Activated naive CD4-positive, alpha-beta T cell treated with anti-CD3 and anti-CD28 coated beads for 36 hours (primary cell): ENCODE results near the gene SCMH1. TPM values are rescaled to one million over a fixed set of nuclear protein-coding genes. Genes with fewer than 3 reads are reported as not detected.
"Not testable (repeated sequence)": the region's sequence is repeated elsewhere in the genome, so short reads cannot be mapped to it uniquely, and the experiment has no call there.

Experiments used
- CTCF ChIA-PET: fragments of 350-600 bp; sonication (Branson Sonifier 250); formaldehyde crosslinking; loops from one replicate; lab custom pipeline; 2021; ENCODE audit warnings: antibody characterized with exemption; lab: Charles Lee
- DNase-seq: peaks from one replicate; pipeline ENCODE4 v3.0.0-alpha.2; 2020
- H3K27ac Mint-ChIP-seq: one replicate; pipeline ENCODE4 v1.8.0; 2021; ENCODE audit warnings: mild to moderate bottlenecking, mixed read lengths
- H3K27me3 Mint-ChIP-seq: one replicate; pipeline ENCODE4 v1.8.0; 2021; ENCODE audit warnings: low read depth, mixed read lengths
- H3K36me3 Mint-ChIP-seq: one replicate; pipeline ENCODE4 v1.8.0; 2021; ENCODE audit warnings: low read depth, mixed read lengths
- H3K4me1 Mint-ChIP-seq: one replicate; pipeline ENCODE4 v1.8.0; 2021; ENCODE audit warnings: low read depth, mixed read lengths
- H3K4me3 Mint-ChIP-seq: one replicate; pipeline ENCODE4 v1.8.0; 2021; ENCODE audit warnings: mild to moderate bottlenecking, moderate library complexity, mixed read lengths
- H3K9me3 Mint-ChIP-seq: one replicate; pipeline ENCODE4 v1.8.0; 2021; ENCODE audit warnings: mixed read lengths
- intact Hi-C: fragments of 100-400 bp; cut with micrococcal nuclease; formaldehyde crosslinking; loops from one replicate; pipeline ENCODE4 v1.15.1; 2023
- total RNA-seq, 2 experiments: library from RNA; stranded (reverse); gene quantifications; one replicate each; pipeline ENCODE4 v1.2.3, GENCODE V29; 2021

The SCMH1 gene
- total RNA-seq, 2 experiments from 2014 or later, result 17.8 to 20.7 TPM

DNA sequence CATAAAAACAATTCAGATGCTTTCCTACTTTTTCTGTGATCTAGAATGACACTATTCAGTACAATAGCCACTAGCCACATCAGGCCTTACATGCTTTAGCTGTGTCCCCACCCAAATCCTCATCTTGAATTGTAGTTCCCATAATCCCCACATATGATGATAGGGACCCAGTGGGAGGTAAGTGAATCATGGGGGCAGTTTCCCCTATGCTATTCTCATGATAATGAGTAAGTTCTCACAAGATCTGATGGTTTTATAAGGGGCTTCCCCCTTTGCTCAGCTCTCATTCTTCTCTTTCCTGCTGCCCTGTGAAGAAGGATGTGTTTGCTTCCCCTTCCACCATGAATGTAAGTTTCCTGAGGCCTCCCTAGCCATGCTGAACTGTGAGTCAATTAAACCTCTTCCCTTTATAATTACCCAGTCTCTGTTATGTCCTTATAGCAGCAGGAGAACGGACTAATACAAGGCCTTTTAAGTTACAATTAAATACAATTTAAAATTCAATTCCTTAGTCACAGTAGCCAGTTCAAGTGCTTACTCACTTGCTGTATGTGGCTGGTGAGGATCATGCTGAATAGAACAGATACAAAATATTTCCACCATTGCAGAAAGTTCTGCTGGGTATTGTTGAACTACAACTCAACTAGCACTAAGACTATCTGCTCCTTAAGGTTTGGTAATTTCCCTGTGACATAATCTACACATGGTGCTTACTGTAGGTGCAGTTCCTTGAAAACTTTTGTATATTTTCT, 106.7 kb downstream of the SCMH1 start:
- Mint-ChIP-seq H3K4me3 (no peak overlapping the region), H3K4me1 (peaks cover 8% of the 10 kb centered on the region), H3K9me3 (peaks cover 11% of the 10 kb centered on the region), H3K27ac (no peak overlapping the region), H3K27me3 (no peaks in the 10 kb centered on the region), H3K36me3 (peaks cover 66% of the 10 kb centered on the region)
- DNase-seq, result no peak
- CTCF ChIA-PET, result no interaction called here
- intact Hi-C loops, result no loop called here

- H3K4me1 Mint-ChIP-seq, H3K27ac Mint-ChIP-seq, H3K4me3 Mint-ChIP-seq, CTCF ChIA-PET, H3K9me3 Mint-ChIP-seq, intact Hi-C loops, H3K27me3 Mint-ChIP-seq, DNase-seq: not testable (repeated sequence)
- peaks cover 61% of the 10 kb centered on the region for H3K36me3 Mint-ChIP-seq
These were observed 107.8 kb downstream of the SCMH1 start for GRCh38 chr1:41134325-41134724.

- H3K4me1 Mint-ChIP-seq, result no peaks in the 10 kb centered on the region
- no peak overlapping the region for H3K4me3 Mint-ChIP-seq
- CTCF ChIA-PET, result no interaction called here
- intact Hi-C loops, result no loop called here
- H3K27ac Mint-ChIP-seq, result no peak overlapping the region
- H3K36me3 Mint-ChIP-seq, result peaks cover 4% of the 10 kb centered on the region
- peak; percentile 8 for DNase-seq
- H3K9me3 Mint-ChIP-seq, result no peaks in the 10 kb centered on the region
- no peaks in the 10 kb centered on the region for H3K27me3 Mint-ChIP-seq
These were observed 119.1 kb downstream of the SCMH1 start for GRCh38 chr1:41122851-41123518.

- CTCF ChIA-PET, result no interaction called here
- Mint-ChIP-seq H3K9me3 (no peaks in the 10 kb centered on the region), H3K27ac (no peak overlapping the region), H3K36me3 (peaks cover 10% of the 10 kb centered on the region), H3K4me1 (no peaks in the 10 kb centered on the region), H3K27me3 (no peaks in the 10 kb centered on the region), H3K4me3 (no peak overlapping the region)
- DNase-seq, result no peak
- intact Hi-C loops, result no loop called here
These were observed 120.0 kb downstream of the SCMH1 start for GRCh38 chr1:41122148-41122547.

DNA sequence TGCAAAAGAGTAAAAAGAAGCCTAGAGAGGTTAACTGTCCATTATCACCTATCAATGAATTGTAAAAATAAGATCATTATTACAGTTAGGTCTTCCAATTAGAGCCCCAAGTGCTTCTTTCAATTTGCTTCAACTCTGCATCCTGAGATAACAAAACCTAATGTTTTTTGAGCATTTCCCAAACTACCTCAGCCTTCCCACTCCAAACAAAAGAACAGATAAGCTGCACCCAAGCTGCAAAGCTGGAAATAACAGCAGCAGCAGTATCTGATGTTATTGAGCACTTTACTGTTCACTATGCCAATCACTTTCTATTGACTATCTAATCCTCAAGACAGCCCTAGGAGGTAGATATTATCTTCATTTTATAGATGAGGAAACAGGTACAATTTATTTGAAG, 123.5 kb downstream of the SCMH1 start:
- Mint-ChIP-seq H3K27ac (no peak overlapping the region), H3K4me1 (no peaks in the 10 kb centered on the region), H3K36me3 (peaks cover 14% of the 10 kb centered on the region), H3K9me3 (no peaks in the 10 kb centered on the region), H3K4me3 (no peak overlapping the region), H3K27me3 (no peaks in the 10 kb centered on the region)
- CTCF ChIA-PET, result no interaction called here
- intact Hi-C loops, result no loop called here
- DNase-seq, result no peak

DNA sequence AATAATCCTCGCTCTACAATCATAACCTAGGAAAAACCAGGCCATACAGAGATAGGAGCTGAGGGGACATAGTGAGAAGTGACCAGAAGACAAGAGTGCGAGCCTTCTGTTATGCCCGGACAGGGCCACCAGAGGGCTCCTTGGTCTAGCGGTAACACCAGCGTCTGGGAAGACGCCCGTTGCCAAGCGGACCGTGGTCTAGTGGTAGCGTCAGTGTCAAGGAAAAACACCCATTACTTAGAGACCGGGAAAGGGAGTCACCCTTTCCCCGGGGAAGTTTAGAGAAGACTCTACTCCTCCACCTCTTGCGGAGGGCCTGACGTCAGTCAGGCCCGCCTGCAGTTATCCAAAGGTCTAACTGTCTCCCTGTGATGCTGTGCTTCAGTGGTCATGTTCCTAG, 124.9 kb downstream of the SCMH1 start:
- CTCF ChIA-PET, DNase-seq, H3K27me3 Mint-ChIP-seq, H3K9me3 Mint-ChIP-seq, H3K27ac Mint-ChIP-seq, H3K4me1 Mint-ChIP-seq, H3K4me3 Mint-ChIP-seq, intact Hi-C loops: not testable (repeated sequence)
- H3K36me3 Mint-ChIP-seq, result peaks cover 16% of the 10 kb centered on the region

- intact Hi-C loops, result no loop called here
- DNase-seq, result no peak
- no peaks in the 10 kb centered on the region for H3K9me3 Mint-ChIP-seq
- H3K27me3 Mint-ChIP-seq, result no peaks in the 10 kb centered on the region
- no peak overlapping the region for H3K27ac Mint-ChIP-seq
- peaks cover 16% of the 10 kb centered on the region for H3K36me3 Mint-ChIP-seq
- H3K4me3 Mint-ChIP-seq, result no peak overlapping the region
- no peaks in the 10 kb centered on the region for H3K4me1 Mint-ChIP-seq
- CTCF ChIA-PET, result no interaction called here
These were observed 131.4 kb downstream of the SCMH1 start for GRCh38 chr1:41110736-41111135.

DNA sequence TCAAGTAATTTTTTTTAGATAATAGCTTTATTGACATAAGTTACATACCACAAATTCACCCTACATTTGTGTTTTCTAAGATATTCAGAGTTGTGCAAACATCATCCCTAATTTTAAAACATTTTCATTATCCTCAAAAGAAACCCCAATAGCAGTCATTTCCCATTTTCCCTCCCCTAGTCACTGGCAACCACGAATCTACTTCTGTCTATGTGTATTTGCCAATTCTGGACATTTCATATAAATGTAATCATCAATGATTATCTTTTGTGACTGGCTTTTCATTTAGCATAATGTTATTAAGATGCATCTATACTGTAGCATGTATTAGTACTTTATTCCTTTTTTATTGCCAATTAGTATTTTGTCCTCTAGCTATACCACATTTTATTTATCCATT, 131.8 kb downstream of the SCMH1 start:
- no peak for DNase-seq
- Mint-ChIP-seq H3K36me3 (peaks cover 14% of the 10 kb centered on the region), H3K27ac (no peak overlapping the region), H3K4me3 (no peak overlapping the region), H3K9me3 (no peaks in the 10 kb centered on the region), H3K27me3 (no peaks in the 10 kb centered on the region), H3K4me1 (no peaks in the 10 kb centered on the region)
- CTCF ChIA-PET, result no interaction called here
- intact Hi-C loops, result no loop called here

GRCh38 chr1:41109310-41110197, 132.6 kb downstream of the SCMH1 start:
- H3K9me3 Mint-ChIP-seq, result no peaks in the 10 kb centered on the region
- no peaks in the 10 kb centered on the region for H3K4me1 Mint-ChIP-seq
- intact Hi-C loops, result no loop called here
- no peak overlapping the region for H3K4me3 Mint-ChIP-seq
- no peak for DNase-seq
- no peaks in the 10 kb centered on the region for H3K27me3 Mint-ChIP-seq
- no peak overlapping the region for H3K27ac Mint-ChIP-seq
- CTCF ChIA-PET, result no interaction called here
- peaks cover 14% of the 10 kb centered on the region for H3K36me3 Mint-ChIP-seq

DNA sequence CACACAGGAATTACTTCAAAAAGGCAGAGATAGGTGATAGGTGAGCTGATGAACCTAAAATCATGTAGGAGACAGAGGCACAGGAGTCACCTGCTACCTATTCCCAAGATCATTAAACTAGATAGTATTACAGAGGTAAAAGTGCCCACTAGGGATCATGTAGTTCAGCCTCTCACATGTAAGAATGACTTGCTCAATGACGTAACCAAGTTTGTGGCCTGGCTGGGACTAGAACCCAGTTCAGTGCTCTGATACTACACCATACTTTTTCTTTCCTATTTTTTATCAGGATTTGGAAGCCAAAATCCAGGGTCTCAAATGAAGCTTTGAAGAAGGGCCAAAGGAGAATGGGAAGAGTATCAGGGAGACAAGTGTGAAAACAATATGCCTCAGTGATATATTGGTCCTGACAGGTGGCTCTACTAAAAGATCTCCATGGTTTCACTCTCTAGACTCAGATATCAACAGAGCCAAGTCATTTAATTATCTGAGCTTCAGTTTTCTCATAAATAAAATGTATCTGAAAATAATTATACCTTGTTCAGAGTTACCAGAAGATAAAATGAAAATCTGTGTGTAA, 133.3 kb downstream of the SCMH1 start:
- intact Hi-C loops, result no loop called here
- H3K27me3 Mint-ChIP-seq, result no peaks in the 10 kb centered on the region
- no peak overlapping the region for H3K4me3 Mint-ChIP-seq
- CTCF ChIA-PET, result no interaction called here
- no peak overlapping the region for H3K27ac Mint-ChIP-seq
- peaks cover 14% of the 10 kb centered on the region for H3K36me3 Mint-ChIP-seq
- DNase-seq, result no peak
- no peaks in the 10 kb centered on the region for H3K4me1 Mint-ChIP-seq
- no peaks in the 10 kb centered on the region for H3K9me3 Mint-ChIP-seq

- peaks cover 2% of the 10 kb centered on the region for H3K4me1 Mint-ChIP-seq
- no peaks in the 10 kb centered on the region for H3K27me3 Mint-ChIP-seq
- H3K36me3 Mint-ChIP-seq, result peaks cover 8% of the 10 kb centered on the region
- H3K4me3 Mint-ChIP-seq, result no peak overlapping the region
- CTCF ChIA-PET, result interaction anchor here (0.5 kb wide), 1 partner anchor 619 kb away, joined by 3 read pairs; no protein-coding TSS in a partner anchor
- no peaks in the 10 kb centered on the region for H3K9me3 Mint-ChIP-seq
- no peak for DNase-seq
- intact Hi-C loops, result no loop called here
- no peak overlapping the region for H3K27ac Mint-ChIP-seq
These were observed 138.3 kb downstream of the SCMH1 start for GRCh38 chr1:41103766-41104165.

DNA sequence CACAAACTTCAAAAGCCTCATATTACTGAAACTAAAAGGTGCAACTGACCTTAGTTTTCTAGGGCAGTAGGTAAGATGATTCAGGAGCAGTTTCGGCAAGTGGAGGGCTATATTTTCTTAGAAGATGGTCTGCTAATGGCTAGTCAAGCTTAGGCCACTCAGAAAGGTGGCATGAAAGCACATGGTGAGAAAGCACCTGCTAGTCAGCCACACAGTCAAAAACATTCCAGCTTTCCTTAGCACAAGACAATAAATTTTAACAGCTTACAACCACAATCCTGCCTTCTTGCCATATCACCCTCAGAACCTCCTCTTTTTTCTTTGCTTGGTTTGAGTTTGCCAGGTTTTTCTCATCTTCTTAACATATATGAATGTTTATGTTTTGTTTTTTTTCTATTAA, 139.5 kb downstream of the SCMH1 start:
- H3K27me3 Mint-ChIP-seq, result no peaks in the 10 kb centered on the region
- H3K27ac Mint-ChIP-seq, result no peak overlapping the region
- H3K36me3 Mint-ChIP-seq, result peaks cover 10% of the 10 kb centered on the region
- H3K4me1 Mint-ChIP-seq, result peaks cover 2% of the 10 kb centered on the region
- H3K9me3 Mint-ChIP-seq, result no peaks in the 10 kb centered on the region
- intact Hi-C loops, result no loop called here
- DNase-seq, result no peak
- no peak overlapping the region for H3K4me3 Mint-ChIP-seq
- CTCF ChIA-PET, result no interaction called here
